A172 (cell line): ENCODE data around the gene ADGRA3. TPM values are rescaled to one million over a fixed set of nuclear protein-coding genes. Genes with fewer than 3 reads are reported as not detected.

Source experiments
- DNase-seq: peaks from one replicate; pipeline ENCODE4 v3.0.0-alpha.2; 2015; ENCODE audit warnings: low spot score
- total RNA-seq: library from RNA; depleted of rRNA; stranded (reverse); fragments of >200 nt; shearing (Covaris generic); gene quantifications from 2 replicates; pipeline ENCODE4 v1.2.3, GENCODE V29; 2014; rRNA removed

ADGRA3 gene, protein sequence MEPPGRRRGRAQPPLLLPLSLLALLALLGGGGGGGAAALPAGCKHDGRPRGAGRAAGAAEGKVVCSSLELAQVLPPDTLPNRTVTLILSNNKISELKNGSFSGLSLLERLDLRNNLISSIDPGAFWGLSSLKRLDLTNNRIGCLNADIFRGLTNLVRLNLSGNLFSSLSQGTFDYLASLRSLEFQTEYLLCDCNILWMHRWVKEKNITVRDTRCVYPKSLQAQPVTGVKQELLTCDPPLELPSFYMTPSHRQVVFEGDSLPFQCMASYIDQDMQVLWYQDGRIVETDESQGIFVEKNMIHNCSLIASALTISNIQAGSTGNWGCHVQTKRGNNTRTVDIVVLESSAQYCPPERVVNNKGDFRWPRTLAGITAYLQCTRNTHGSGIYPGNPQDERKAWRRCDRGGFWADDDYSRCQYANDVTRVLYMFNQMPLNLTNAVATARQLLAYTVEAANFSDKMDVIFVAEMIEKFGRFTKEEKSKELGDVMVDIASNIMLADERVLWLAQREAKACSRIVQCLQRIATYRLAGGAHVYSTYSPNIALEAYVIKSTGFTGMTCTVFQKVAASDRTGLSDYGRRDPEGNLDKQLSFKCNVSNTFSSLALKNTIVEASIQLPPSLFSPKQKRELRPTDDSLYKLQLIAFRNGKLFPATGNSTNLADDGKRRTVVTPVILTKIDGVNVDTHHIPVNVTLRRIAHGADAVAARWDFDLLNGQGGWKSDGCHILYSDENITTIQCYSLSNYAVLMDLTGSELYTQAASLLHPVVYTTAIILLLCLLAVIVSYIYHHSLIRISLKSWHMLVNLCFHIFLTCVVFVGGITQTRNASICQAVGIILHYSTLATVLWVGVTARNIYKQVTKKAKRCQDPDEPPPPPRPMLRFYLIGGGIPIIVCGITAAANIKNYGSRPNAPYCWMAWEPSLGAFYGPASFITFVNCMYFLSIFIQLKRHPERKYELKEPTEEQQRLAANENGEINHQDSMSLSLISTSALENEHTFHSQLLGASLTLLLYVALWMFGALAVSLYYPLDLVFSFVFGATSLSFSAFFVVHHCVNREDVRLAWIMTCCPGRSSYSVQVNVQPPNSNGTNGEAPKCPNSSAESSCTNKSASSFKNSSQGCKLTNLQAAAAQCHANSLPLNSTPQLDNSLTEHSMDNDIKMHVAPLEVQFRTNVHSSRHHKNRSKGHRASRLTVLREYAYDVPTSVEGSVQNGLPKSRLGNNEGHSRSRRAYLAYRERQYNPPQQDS (N-terminal part only)
- 22.6 and 31.1 TPM in 2 replicates for total RNA-seq

DNA sequence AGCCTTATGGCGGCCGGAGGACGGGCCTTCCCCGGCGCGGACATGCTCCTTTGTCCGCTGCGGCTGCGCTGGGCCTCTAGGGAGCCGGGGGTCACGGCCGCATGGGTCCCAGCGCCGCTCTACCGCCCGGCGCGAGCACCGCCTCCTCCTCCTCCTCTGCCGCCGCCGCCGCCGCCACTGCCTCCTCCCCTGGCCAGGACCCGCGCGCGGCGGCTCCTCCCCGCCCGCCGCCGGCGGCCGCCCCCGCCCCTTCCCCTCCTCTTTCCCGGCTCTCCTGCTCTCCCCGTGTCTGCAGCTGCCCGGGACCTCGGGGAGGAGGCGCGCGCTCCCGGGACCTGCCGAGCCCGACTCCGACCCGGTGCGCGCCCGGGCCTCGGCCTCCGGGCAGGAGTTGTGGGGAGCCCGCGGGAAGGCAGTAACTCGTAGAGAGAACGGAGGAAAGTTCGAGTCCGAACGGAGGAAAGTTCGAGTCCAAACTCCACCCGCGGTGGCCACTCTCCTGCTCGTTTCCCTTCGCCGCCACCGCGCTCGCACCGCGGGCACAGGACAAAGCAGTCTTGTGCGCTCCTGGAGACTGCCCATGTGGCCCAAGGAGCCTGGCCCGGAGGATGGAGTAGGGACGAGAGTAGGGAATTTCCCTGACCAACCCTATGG, at the start of gene ADGRA3:
Gene ADGRA3, minus strand, starts transcription at position 179 of the 654 bp plus-strand sequence. CDS start 282 bp downstream, outside the sequence.
- peak; percentile 50 for DNase-seq

DNA sequence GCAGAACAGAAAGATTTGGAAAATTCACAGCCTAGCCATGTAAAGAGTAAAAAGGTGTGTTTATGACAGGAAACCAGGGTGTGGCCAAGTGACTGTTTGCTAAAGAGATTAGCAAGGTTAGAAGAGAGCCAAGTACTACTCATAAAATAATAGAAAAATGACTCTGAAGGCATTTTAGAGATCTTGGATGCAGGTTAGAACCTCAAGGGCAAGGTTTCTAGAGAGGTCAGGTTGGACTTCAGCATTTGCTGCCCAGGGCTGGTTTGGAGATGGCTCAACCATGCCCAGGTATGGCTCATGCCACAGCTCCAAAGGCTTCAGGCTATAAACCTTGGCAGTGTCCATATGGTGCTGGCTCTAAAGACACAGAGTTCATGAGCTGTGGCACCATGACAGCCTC, 40.6 kb upstream of the ADGRA3 start:
- DNase-seq = no peak

DNA sequence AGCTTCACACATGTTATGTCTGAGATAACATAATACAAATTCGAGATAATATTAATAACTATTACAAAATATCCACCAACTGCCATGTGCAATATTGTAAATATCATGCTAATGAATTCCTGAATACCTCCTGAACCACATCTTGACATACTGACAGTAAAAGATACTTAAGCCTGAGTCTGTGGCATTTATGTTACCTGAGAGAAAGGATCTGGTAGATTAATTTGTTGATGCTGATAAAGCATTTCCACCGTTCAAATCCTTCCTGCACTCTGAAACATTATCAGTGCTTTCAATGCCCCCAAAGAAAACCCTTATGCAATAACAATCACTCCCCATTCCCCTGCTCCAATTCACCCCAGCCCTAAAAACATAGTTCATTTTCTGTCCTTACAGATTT, 38.8 kb upstream of the ADGRA3 start:
- no peak for DNase-seq

DNA sequence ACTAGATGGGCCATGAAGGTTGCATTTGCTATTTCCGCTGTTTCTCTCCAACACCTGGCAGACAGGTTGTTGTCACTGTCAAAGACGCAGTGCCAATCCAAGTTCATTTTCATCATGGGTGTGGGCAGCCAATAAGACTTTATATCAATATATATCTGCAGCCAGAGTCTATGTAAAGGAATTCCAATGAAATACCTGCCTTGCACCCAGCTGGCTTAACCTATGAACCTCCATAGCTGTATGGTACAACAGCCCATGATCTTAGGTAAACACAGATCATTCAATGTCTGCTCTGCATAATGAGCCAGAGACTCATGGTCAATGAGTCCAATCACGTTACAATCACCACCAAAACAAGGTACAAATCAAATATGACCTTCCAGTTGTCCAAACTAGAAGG, 37.7 kb upstream of the ADGRA3 start:
- DNase-seq = no peak

DNA sequence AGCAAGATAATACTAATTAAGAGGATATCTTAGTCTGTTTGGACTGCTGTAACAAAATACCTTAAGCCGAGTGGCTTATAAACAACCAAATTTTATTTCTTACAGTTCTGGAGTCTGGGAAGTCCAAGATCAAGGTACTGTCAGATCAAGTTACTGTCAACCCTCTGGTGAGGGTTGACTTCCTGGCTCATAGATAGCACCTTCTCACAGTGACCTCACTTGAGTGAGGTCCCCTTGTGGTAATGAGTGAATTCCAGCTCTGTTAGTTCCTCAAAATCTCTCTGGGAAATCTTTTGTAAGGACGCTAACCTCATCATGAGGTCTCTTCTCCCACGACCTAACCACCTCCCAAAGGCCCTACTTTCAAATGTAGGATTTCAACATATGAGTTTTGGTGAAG, 36.9 kb upstream of the ADGRA3 start:
- peak; percentile 1 for DNase-seq

DNA sequence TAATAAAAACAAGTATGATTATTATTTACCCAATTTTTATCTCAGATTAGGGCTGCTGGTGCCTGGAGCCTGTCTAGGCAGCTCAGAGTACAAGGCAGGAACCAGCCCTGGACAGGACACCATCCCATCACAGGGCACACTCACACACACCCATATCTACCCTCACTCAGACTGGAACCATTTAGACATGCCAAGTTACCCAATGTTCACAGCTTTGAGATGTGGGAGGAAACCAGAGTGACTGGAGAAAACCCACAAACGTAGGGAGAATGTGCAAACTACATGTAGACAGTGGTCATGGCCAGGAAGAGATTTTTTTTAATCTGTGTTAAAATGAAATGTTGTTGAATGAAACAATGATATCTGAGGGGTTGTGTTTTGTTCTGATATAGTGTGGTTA, 35.7 kb upstream of the ADGRA3 start:
- DNase-seq = no peak

DNA sequence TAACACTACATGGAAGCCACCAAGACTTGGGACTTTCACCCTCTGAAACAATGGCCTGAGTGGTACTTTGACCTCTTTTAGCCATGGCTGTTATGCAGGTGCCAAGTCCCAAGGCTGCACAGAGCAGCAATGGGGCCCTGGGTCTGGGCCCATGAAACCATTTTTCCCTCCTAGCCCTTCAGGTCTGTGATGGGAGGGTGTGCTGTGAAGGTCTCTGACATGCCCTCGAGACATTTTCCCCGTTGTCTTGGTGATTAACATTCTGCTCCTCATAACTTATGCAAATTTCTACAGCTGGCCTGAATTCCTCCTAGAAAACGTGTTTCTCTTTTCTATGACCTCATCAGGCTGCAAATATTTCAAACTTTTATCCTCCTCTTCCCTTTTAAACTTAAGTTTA, 30.4 kb upstream of the ADGRA3 start:
- DNase-seq = no peak

DNA sequence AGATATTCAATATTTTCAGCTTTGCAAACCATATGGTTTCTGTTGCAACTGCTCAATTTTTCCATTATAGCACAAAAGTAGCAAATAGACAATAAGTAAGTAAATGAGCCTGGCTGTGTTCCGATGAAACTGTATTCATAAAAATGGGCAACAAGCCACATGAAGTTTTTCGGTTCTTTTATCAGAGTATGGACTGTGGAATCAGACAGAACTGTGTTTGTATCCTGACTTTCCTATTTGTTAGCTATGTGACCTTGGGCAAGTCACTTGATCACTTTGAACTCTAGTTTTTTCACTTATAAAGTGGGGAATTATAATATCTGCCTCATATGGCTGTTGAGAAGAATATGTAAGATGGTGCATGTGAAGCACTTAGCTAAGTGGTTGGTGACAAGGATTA, 23.4 kb upstream of the ADGRA3 start:
- no peak for DNase-seq

DNA sequence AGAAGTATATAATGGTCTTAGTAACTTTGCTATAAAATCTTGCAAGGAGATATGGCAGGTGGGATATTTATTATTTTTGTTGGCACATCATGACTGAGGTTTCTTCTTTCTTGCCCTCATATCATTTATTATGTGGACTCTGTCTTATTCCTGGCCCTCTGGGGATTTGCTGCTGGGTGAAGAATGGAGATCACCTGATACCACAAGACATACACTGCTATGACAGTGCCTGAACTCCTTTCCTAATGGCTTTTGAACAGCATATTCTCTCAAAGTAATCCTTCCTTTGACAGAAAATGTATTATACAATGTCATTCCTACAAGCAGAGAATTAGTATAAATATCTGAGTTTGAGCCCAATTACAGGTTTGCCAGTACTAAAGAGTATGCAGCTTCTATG, 22.0 kb upstream of the ADGRA3 start:
- no peak for DNase-seq

DNA sequence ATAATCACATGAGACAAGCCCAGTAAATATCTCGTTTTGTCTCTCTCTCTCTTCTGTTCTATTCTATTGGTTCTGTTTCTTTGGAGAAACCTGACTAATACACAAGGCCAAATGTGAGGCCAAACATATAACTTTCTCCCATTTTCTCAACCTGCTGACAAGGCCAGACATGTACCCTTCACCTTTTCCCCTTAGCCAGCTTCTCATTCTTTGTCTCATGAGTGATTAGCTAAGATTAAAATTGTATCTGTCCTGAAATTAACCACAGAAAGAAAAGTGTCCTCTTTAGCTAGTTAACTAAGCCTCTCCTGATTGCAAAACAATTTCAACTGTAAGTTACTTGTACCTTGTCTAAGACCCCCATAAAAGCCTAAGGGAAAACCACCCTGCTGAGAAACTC, 18.5 kb upstream of the ADGRA3 start:
- no peak for DNase-seq

DNA sequence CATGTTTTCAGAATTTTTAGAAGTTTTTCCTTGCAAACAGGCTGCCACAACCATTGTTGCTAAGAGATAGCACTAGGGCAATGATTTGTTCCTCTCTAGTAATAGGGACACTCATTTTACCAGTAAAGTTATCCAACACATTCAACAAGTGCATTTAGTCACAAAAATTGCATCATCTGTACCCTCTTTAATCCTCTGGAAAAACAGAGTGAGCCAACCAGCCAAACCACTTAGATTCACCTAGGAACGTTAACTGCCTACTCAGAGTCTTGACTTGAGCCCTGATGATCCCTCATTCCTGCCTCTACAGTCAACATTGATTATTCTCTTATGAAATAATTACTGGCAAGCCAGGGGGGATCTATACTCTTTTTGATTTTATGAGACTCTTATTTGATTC, 17.0 kb upstream of the ADGRA3 start:
- DNase-seq = no peak

DNA sequence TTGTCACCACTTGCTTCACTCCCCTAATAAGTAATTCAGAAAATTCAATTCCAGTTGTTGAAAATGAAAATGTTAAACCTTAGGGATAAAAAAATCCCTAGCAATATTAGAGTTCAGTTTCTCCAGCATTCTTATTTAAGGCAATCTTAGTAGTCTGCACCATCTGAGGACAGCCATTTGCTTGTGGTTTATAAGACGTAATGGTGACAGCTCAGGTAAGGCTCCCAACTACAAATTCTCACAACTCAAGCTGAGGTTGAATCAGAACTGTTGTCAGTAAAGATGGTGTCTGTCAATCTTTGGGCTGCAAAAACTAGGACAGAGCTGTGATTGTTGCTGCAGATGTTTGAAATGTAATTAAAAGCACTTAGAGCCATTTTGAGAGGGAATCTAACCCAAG, 16.3 kb upstream of the ADGRA3 start:
- no peak for DNase-seq

DNA sequence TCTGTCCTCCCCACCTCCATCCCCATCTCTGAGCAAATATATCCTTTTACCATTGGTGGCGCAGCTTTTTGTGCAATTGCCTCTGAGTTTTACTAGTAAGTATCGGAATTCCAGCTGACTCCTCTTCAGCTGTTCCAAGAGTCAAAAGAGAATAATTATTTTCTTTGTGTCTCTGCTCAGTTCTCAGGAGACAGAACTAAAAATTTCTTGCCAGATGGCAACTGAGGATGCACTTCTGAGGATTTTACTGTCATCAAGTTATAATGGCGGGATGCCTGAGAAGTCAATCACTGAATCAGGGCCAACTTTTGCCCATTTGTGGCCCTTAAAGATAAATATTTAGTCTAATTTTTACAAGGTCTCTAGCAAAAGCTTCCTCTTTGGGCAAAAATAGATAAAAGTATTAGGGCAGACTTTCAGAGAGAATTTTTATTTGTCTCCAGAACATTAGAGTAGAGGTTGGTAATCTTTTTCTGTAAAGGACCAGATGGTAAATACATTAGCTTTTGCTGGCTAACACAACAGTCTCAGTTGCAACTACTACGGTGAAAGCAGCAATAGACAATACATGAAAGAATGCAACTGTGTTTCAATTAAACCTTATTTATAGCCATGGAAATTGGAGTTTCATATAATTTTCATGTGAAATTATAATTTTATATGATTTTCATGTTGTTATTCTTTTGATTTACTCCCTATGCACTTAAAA, 15.6 kb upstream of the ADGRA3 start:
- no peak for DNase-seq

DNA sequence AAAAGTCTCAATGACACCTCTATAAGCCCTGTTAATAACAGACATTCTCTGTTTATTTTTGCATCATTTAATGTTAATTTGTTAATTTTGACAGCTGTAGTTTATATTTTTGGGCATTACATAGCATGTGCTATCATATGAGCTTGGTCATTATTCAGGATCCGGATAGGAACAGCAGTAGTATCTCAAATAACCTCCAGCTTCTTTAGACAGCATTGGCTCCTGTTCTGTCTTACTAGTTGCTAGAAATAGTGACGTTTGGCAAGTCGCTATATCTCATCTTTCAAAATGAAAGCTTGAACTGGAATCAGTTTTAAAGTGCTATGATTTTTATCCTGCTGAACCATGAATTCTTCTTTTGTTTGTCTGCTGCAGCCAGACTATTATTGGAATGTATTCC, 9.0 kb upstream of the ADGRA3 start:
- DNase-seq = no peak

DNA sequence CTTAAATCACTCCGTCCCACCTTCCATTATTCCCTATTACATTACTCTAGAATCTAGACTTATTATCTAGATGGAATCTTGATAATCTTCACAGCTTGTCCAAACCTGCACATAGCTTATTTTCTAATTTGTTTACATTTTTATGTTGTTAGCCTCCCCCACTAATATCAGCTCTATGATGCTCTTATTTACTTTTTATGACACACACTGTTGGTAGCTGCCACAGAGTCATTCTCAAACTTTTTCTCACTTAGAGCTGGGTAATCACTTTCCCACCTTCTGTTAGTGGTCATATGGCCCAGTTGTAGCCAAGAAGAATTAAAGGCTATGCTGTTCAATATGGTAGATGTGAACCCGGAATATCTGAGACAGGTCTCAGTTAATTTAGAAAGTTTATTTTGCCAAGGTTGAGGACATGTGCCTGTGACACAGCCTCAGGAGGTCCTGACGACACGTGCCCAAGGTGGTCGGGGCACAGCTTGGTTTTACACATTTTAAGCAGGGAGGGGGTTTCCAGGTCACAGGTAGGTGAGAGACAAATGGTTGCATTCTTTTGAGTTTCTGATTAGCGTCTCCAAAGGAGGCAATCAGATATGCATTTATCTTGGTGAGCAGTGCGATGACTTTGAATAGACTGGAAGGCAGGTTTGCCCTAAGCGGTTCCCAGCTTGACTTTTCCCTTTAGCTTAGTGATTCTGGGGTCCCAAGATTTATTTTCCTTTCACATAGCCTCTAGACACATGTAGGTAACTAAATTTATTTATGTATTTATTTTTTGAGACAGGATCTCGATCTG, 7.0 kb upstream of the ADGRA3 start:
- DNase-seq = no peak

DNA sequence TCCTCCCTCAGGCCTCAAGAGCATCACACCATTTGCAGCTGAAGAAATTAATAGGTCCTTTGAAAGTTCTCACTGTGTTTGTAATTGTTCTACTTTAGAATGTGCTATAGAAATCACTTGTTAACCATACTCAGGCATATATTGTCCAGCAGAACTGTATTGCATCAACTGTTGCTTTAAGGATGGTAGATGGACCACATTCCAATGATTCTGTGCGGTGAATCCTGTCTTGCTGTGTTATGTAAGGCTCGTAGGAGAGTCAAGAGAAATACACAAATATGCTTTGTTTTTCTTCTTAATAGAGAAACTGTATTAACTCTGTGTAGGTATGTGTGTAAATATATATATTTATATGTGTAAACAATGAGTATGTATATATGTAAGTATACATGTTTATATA, 6.3 kb upstream of the ADGRA3 start:
- DNase-seq = no peak

DNA sequence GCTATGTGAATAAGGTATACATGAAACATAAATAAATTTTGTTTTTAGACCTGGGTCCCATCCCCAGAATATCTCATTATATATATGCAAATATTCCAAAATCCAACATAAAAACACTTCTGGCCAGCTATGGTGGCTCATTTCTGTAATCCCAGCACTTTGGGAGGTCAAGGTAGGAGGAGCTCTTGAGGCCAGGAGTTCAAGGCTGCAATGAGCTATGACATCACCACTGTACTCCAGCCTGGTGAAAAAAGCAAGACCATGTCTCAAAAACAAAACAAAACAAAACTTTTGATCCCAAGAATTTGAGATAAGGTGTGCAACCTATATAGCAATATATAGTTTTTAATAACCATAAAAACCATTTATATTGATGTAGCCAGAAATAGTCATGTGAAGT, 5.4 kb upstream of the ADGRA3 start:
- no peak for DNase-seq

DNA sequence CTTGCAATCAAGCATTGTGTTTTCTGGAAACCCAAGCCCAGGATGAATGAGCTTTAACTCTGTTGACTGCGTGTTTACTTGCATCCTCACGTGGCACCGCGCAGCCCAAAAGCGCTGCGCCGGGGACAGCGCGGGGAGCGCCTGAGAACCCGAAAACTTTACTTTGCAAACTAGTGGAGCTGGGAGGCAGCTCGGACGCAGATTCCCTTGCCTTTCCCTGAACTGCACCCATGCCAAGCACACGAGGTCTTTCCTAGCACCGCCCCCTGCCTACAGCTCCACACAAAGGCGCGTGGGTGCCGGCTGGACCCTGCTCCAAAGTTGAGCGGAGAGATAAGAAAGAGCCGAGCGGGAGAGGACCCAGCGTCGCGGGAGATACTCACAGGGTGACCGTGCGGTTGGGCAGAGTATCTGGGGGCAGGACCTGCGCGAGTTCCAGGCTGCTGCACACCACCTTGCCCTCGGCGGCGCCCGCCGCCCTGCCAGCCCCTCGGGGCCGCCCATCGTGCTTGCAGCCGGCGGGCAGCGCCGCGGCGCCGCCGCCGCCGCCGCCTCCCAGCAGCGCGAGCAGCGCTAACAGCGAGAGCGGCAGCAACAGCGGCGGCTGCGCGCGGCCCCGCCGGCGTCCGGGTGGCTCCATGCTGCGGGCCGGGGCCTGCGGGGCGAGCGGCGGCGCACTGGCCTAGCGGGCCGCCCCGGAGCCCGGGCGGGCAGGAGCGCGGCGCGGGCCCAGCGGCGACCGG, 550 bp downstream of the ADGRA3 start:
- peak; percentile 54 for DNase-seq

DNA sequence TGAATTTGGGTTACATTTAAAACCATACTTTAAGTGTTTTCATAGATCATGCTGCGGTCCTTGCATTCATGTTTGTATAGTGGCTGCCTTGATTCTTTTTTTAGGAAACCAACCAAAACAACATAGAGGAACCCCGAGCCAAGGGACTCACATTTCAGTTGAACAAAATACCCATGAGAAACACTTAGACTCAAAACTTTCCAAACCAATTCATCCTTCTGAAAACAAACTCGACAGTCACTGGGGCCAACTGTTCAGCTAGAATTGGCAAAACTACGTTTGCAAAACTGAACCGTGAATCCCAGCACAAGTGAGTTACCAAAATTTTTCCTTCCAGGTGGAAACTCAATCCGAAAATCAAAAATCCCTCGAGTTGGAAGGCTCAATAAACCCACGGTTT, 1.4 kb downstream of the ADGRA3 start:
- no peak for DNase-seq
